Fibroblast of peridontal ligament (primary cell): ENCODE data around the gene UBE2F.
"Not testable (repeated sequence)": the region's sequence is repeated elsewhere in the genome, so short reads cannot be mapped to it uniquely, and the experiment has no call there.

Experiments
- DNase-seq: peaks from one replicate; pipeline ENCODE4 v3.0.0-alpha.2; 2010; ENCODE audit errors: extremely low read depth

Gene UBE2F

GRCh38 chr2:237979331-237979730 lies 12.5 kb downstream of the UBE2F start:
- no peak for DNase-seq

GRCh38 chr2:237980087-237980486 lies 13.3 kb downstream of the UBE2F start:
- no peak for DNase-seq

- DNase-seq, result no peak
Observed at GRCh38 chr2:237980751-237981150, 13.9 kb downstream of the UBE2F start.

GRCh38 chr2:237981621-237982020 lies 14.8 kb downstream of the UBE2F start:
- not testable (repeated sequence) for DNase-seq

- no peak for DNase-seq
Observed at GRCh38 chr2:237982039-237982725, 15.4 kb downstream of the UBE2F start.

- DNase-seq, result no peak
Observed at GRCh38 chr2:237983922-237984321, 17.1 kb downstream of the UBE2F start.

- no peak for DNase-seq
Observed at GRCh38 chr2:237987268-237987667, 20.5 kb downstream of the UBE2F start.

GRCh38 chr2:237993701-237994100 lies 26.9 kb downstream of the UBE2F start:
- no peak for DNase-seq

- no peak for DNase-seq
Observed at GRCh38 chr2:237995036-237995435, 28.2 kb downstream of the UBE2F start.

- DNase-seq, result peak; percentile 83
Observed at GRCh38 chr2:237996021-237996593, 29.3 kb downstream of the UBE2F start.

GRCh38 chr2:237997521-237997920 lies 30.7 kb downstream of the UBE2F start:
- no peak for DNase-seq

GRCh38 chr2:237998530-237998929 lies 31.7 kb downstream of the UBE2F start:
- DNase-seq, result peak; percentile 64

GRCh38 chr2:238003234-238004031 lies 36.6 kb downstream of the UBE2F start:
- no peak for DNase-seq

GRCh38 chr2:238004077-238004830 lies 37.4 kb downstream of the UBE2F start:
- no peak for DNase-seq

- DNase-seq, result no peak
Observed at GRCh38 chr2:238005528-238005927, 38.7 kb downstream of the UBE2F start.

GRCh38 chr2:238006510-238006909 lies 39.7 kb downstream of the UBE2F start:
- no peak for DNase-seq

- no peak for DNase-seq
Observed at GRCh38 chr2:238007924-238008323, 41.1 kb downstream of the UBE2F start.

- no peak for DNase-seq
Observed at GRCh38 chr2:238009563-238009962, 42.7 kb downstream of the UBE2F start.

- DNase-seq, result no peak
Observed at GRCh38 chr2:238010572-238010971, 43.8 kb downstream of the UBE2F start.

- DNase-seq, result no peak
Observed at GRCh38 chr2:238013806-238014205, 47.0 kb downstream of the UBE2F start.

- no peak for DNase-seq
Observed at GRCh38 chr2:238015705-238016104, 48.9 kb downstream of the UBE2F start.

- DNase-seq, result no peak
Observed at GRCh38 chr2:238016526-238016925, 49.7 kb downstream of the UBE2F start.
